ENCODE measurements around the gene GGPS1. TPM values are rescaled to one million over a fixed set of nuclear protein-coding genes. Genes with fewer than 3 reads are reported as not detected.

GGPS1 gene
- total RNA-seq, 2 experiments from 2014 or later: 21.9 to 30.8 TPM

DNA sequence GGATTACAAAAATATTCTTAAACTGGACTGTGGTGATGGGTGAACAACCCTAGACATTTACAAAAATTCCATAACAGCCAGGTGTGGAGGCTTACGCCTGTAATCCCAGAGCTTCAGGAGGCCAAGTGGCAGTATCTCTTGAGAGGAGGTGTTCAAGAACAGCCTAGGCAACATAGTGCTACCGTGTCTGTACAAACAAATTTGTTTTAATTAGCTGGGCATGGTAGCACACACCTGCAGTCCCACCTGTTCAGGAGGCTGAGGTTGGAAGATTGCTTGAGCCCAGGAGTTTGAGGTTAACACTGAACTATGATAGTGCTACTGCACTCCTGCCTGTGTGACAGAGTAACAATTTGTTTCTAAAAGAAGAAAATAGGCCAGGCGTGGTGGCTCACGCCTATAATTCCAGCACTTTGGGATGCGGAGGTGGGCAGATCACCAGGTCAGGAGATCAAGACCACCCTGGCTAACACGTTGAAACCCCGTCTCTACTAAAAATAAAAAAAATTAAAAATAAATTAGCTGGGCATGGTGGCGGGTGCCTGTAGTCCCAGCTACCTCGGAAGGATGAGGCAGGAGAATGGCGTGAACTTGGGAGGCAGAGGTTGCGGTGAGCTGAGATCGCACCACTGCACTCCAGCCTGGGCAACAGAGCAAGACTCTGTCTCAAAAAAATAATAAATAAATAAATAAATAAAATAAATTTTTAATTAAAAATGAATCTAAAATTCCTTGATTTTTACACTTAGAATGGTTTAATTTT is 37.4 kb upstream of the GGPS1 start:
- peak; percentile 24 for DNase-seq (ENCODE audit: low spot score)
- Histone ChIP-seq H3K4me1 (ENCODE audit: insufficient read depth, low read length, poor library complexity, severe bottlenecking) (peaks cover 6% of the 10 kb centered on the region), H3K79me2 (ENCODE audit: insufficient read depth, low read depth, low read length) (peaks cover 96% of the 10 kb centered on the region), H4K20me1 (ENCODE audit: insufficient read depth, low read length) (peaks cover 24% of the 10 kb centered on the region; the same call in 1 of the 2 replicates), H3K27ac (ENCODE audit: low read depth, low read length, poor library complexity, severe bottlenecking) (no peak overlapping the region), H3K4me3 (ENCODE audit: low read depth, low read length, poor library complexity, severe bottlenecking) (no peak overlapping the region), H3K9me3 (ENCODE audit: low read length) (no peaks in the 10 kb centered on the region; the same call in 1 of the 2 replicates), H3K4me2 (ENCODE audit: low read length) (peak overlapping the region; percentile 35; the same call in 1 of the 2 replicates), H2AFZ (ENCODE audit: low read length) (no peak overlapping the region), H3K36me3 (ENCODE audit: insufficient read depth, low read length) (no peaks in the 10 kb centered on the region), H3K9me2 (ENCODE audit: insufficient read depth, low read length) (no peaks in the 10 kb centered on the region)
- CTCF ChIA-PET (ENCODE audit: unreplicated experiment): no interaction called here
- TF ChIP-seq EZH2phosphoT487 (IDR thresholded peaks at IDR 0.05; ENCODE audit: borderline replicate concordance, low read depth, low read length): no peak
- TF ChIP-seq, protein P1, sequence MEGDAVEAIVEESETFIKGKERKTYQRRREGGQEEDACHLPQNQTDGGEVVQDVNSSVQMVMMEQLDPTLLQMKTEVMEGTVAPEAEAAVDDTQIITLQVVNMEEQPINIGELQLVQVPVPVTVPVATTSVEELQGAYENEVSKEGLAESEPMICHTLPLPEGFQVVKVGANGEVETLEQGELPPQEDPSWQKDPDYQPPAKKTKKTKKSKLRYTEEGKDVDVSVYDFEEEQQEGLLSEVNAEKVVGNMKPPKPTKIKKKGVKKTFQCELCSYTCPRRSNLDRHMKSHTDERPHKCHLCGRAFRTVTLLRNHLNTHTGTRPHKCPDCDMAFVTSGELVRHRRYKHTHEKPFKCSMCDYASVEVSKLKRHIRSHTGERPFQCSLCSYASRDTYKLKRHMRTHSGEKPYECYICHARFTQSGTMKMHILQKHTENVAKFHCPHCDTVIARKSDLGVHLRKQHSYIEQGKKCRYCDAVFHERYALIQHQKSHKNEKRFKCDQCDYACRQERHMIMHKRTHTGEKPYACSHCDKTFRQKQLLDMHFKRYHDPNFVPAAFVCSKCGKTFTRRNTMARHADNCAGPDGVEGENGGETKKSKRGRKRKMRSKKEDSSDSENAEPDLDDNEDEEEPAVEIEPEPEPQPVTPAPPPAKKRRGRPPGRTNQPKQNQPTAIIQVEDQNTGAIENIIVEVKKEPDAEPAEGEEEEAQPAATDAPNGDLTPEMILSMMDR (conservative IDR thresholded peaks at IDR 0.05; ENCODE audit: low read length): no peak
- intact Hi-C loops (cut with micrococcal nuclease; ENCODE audit: unreplicated experiment): no loop called here
- no TSS peak for BruUV-seq (replicated peaks)
- POLR2A ChIA-PET: interaction anchor here (0.6 to 1.1 kb wide), 2 partner anchors 39 to 424 kb away, joined by 3 to 5 read pairs; no protein-coding TSS in a partner anchor

DNA sequence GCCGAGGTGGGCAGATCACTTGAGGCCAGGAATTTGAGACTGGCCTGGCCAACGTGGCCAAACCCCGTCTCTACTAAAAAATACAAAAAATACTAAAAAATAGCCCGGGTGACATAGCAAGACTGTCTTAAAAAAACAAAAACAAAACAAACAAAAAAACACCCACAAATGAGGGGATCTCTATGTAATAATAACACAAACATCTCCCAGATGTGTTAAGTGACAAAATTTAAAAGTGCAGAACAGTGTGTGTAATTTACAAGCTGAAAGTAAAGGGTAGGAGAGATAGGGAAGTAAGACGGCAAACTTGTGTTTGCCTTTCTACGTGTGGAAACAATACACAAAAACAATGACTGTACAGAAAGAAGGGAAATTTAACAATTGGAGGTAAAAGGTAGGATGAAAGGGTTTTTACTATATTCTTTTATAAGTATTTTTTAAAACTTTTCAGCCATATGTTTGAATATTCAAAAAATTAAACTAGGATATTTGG is 36.7 kb upstream of the GGPS1 start:
- Histone ChIP-seq H3K27ac (ENCODE audit: low read depth, low read length, poor library complexity, severe bottlenecking) (no peak overlapping the region), H3K4me1 (ENCODE audit: insufficient read depth, low read length, poor library complexity, severe bottlenecking) (peaks cover 6% of the 10 kb centered on the region)

More for the DNA sequence above, 36.7 kb upstream of the GGPS1 start:
- Histone ChIP-seq H3K9me3 (ENCODE audit: low read length) (no peaks in the 10 kb centered on the region; the same call in 1 of the 2 replicates), H3K9me2 (ENCODE audit: insufficient read depth, low read length) (no peaks in the 10 kb centered on the region), H3K36me3 (ENCODE audit: insufficient read depth, low read length) (no peaks in the 10 kb centered on the region), H3K4me2 (ENCODE audit: low read length) (no peak overlapping the region), H3K4me3 (ENCODE audit: low read depth, low read length, poor library complexity, severe bottlenecking) (no peak overlapping the region), H3K79me2 (ENCODE audit: insufficient read depth, low read depth, low read length) (peaks cover 96% of the 10 kb centered on the region), H4K20me1 (ENCODE audit: insufficient read depth, low read length) (peaks cover 17% of the 10 kb centered on the region; the same call in 1 of the 2 replicates), H2AFZ (ENCODE audit: low read length) (no peak overlapping the region)
- ChIA-PET POLR2A (interaction anchor here (1.1 kb wide), 1 partner anchor 38 kb away, joined by 3 read pairs; no protein-coding TSS in a partner anchor), CTCF (ENCODE audit: unreplicated experiment) (no interaction called here)
- no peak for TF ChIP-seq EZH2phosphoT487 (IDR thresholded peaks at IDR 0.05; ENCODE audit: borderline replicate concordance, low read depth, low read length)
- TF ChIP-seq, protein P1 (conservative IDR thresholded peaks at IDR 0.05; ENCODE audit: low read length): no peak
- intact Hi-C loops (cut with micrococcal nuclease; ENCODE audit: unreplicated experiment): no loop called here
- no TSS peak for BruUV-seq (replicated peaks)
- DNase-seq (ENCODE audit: low spot score): no peak
